Natural killer cell (primary cell): ENCODE data around the gene PRDX2. TPM values are rescaled to one million over a fixed set of nuclear protein-coding genes. Genes with fewer than 3 reads are reported as not detected.
"Not testable (repeated sequence)": the region's sequence is repeated elsewhere in the genome, so short reads cannot be mapped to it uniquely, and the experiment has no call there.

Experiments
- ATAC-seq, 3 donors: fragments of 150-1000 bp in 2 of 3; fragments of 200-7000 bp in 1 of 3; cut with Tn5 transposase; 1 replicate in 1 of 3; 2 replicates in 2 of 3; pipeline ENCODE4 v1.10.0; 2021; ENCODE audit warnings: mild to moderate bottlenecking in 2 of 3, moderate library complexity in 2 of 3
- DNase-seq, 2 donors: peaks; one replicate each; pipeline versions ENCODE4 v3.0.0 to v3.0.0-alpha.2; 2013 to 2021; ENCODE audit warnings: mixed read lengths in 1 of 2
- H3K27ac ChIP-seq: one replicate; pipeline ENCODE4 v1.5.1; 2013; ENCODE audit warnings: mild to moderate bottlenecking, low read length
- H3K27me3 ChIP-seq: one replicate; pipeline ENCODE4 v1.6.1; 2013; ENCODE audit warnings: low read length; ENCODE audit not compliant: control insufficient read depth, insufficient read depth
- H3K36me3 ChIP-seq: one replicate; pipeline ENCODE4 v1.6.1; 2013; ENCODE audit warnings: low read length; ENCODE audit not compliant: control insufficient read depth, insufficient read depth
- H3K4me1 ChIP-seq: one replicate; pipeline ENCODE4 v1.6.1; 2013; ENCODE audit warnings: low read length; ENCODE audit not compliant: control insufficient read depth, insufficient read depth
- H3K4me3 ChIP-seq: one replicate; pipeline ENCODE4 v1.5.1; 2013; ENCODE audit warnings: low read length
- H3K9me3 ChIP-seq: one replicate; pipeline ENCODE4 v1.6.1; 2013; ENCODE audit warnings: low read length; ENCODE audit not compliant: control insufficient read depth, insufficient read depth
- H3K27ac Mint-ChIP-seq, 2 donors: one replicate each; pipeline ENCODE4 v1.8.0; 2022; ENCODE audit warnings: mild to moderate bottlenecking in 2 of 2, mixed read lengths in 2 of 2, moderate library complexity in 1 of 2
- H3K27me3 Mint-ChIP-seq, 2 donors: one replicate each; pipeline ENCODE4 v1.8.0; 2022; ENCODE audit warnings: low read depth in 2 of 2, mixed read lengths in 2 of 2
- H3K36me3 Mint-ChIP-seq: one replicate; pipeline ENCODE4 v1.8.0; 2022; ENCODE audit warnings: mixed read lengths
- H3K4me1 Mint-ChIP-seq, 2 donors: one replicate each; pipeline ENCODE4 v1.8.0; 2022; ENCODE audit warnings: mixed read lengths in 2 of 2
- H3K4me3 Mint-ChIP-seq: one replicate; pipeline ENCODE4 v1.8.0; 2022; ENCODE audit warnings: mild to moderate bottlenecking, moderate library complexity, mixed read lengths
- H3K9me3 Mint-ChIP-seq, 2 donors: one replicate each; pipeline ENCODE4 v1.8.0; 2022; ENCODE audit warnings: mixed read lengths in 2 of 2
- WGBS: methylation state at CpG from one replicate; pipeline ENCODE4 v1.1.7; 2013; ENCODE audit warnings: missing lambda C conversion rate; ENCODE audit not compliant: insufficient coverage; 5-methylcytosine and 5-hydroxymethylcytosine counted together
- intact Hi-C: fragments of 100-400 bp; cut with micrococcal nuclease; formaldehyde crosslinking; loops from one replicate; pipeline ENCODE4 v1.14.2; 2022
- total RNA-seq, 4 donors: library from RNA; stranded (reverse); fragments of 120-200 nt in 1 of 4; gene quantifications; one replicate each; pipeline versions ENCODE4 v1.2.3 to v1.2.4, GENCODE V29; 2013 to 2022
- TF ChIP-seq, protein P1 (sequence below): fragments of 200-600 bp; IDR thresholded peaks from one replicate; pipeline ENCODE4 v1.8.0; 2022; ENCODE audit warnings: antibody characterized with exemption

The PRDX2 gene
- total RNA-seq: 10 to 100 TPM; 28.8 to 67.1 (median 66.9) TPM
- total RNA-seq (2013): 71.0 TPM

- peak in 1 of 2 donors; percentile 81 for DNase-seq
- TF ChIP-seq, protein P1, sequence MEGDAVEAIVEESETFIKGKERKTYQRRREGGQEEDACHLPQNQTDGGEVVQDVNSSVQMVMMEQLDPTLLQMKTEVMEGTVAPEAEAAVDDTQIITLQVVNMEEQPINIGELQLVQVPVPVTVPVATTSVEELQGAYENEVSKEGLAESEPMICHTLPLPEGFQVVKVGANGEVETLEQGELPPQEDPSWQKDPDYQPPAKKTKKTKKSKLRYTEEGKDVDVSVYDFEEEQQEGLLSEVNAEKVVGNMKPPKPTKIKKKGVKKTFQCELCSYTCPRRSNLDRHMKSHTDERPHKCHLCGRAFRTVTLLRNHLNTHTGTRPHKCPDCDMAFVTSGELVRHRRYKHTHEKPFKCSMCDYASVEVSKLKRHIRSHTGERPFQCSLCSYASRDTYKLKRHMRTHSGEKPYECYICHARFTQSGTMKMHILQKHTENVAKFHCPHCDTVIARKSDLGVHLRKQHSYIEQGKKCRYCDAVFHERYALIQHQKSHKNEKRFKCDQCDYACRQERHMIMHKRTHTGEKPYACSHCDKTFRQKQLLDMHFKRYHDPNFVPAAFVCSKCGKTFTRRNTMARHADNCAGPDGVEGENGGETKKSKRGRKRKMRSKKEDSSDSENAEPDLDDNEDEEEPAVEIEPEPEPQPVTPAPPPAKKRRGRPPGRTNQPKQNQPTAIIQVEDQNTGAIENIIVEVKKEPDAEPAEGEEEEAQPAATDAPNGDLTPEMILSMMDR: no peak
- H3K36me3 Mint-ChIP-seq: no peaks in the 10 kb centered on the region
- Histone ChIP-seq H3K27ac (peak within 1 kb of the TSS; percentile 49), H3K9me3 (no peaks in the 10 kb centered on the region), H3K4me3 (peak within 1 kb of the TSS; percentile 90), H3K4me1 (peaks cover 33% of the 10 kb centered on the region), H3K36me3 (no peaks in the 10 kb centered on the region), H3K27me3 (peaks cover 6% of the 10 kb centered on the region)
- H3K4me3 Mint-ChIP-seq: peak within 1 kb of the TSS; percentile 88
- H3K9me3 Mint-ChIP-seq: no peaks in the 10 kb centered on the region
- ATAC-seq: peak; percentile 58 to 77 (median 68)
- no peak within 1 kb of the TSS for H3K27ac Mint-ChIP-seq
- H3K4me1 Mint-ChIP-seq: peaks cover 22 to 30% of the 10 kb centered on the region in 2 donors
- H3K27me3 Mint-ChIP-seq: peaks cover 0 to 12% of the 10 kb centered on the region in 2 donors
- under 1% methylated on average over 78 of the region's 78 CpGs for WGBS
- intact Hi-C loops: no loop called here
Observed at GRCh38 chr19:12801466-12802266, at the start of gene PRDX2, which contains the start of gene THSD8. Gene PRDX2, minus strand, starts transcription at chr19:12801800. Its CDS starts 539 bp downstream, at chr19:12801261. Gene THSD8, plus strand, starts transcription at chr19:12802069. Its CDS starts 3 bp downstream, at chr19:12802072.

- H3K9me3 Mint-ChIP-seq: no peaks in the 10 kb centered on the region
- TF ChIP-seq, protein P1: peak; percentile 100
- WGBS: 10% methylated on average over 69 of the region's 69 CpGs
- Histone ChIP-seq H3K27me3 (peaks cover 13% of the 10 kb centered on the region), H3K4me1 (peaks cover 11% of the 10 kb centered on the region), H3K4me3 (no peak overlapping the region), H3K9me3 (no peaks in the 10 kb centered on the region), H3K27ac (no peak overlapping the region), H3K36me3 (no peaks in the 10 kb centered on the region)
- DNase-seq (peak; percentile 85 to 88), ATAC-seq (peak; percentile 96 to 99 (median 98))
- intact Hi-C loops: loop anchor here (1.0 to 2.0 kb wide), 3 partner anchors 81 to 283 kb away; no protein-coding TSS in a partner anchor
- no peak overlapping the region for H3K4me3 Mint-ChIP-seq
- no peaks in the 10 kb centered on the region for H3K36me3 Mint-ChIP-seq
- peaks cover 6 to 7% of the 10 kb centered on the region in 2 donors for H3K4me1 Mint-ChIP-seq
- H3K27ac Mint-ChIP-seq: peak overlapping the region in 1 of 2 donors; percentile 69
- peaks cover 7 to 12% of the 10 kb centered on the region in 2 donors for H3K27me3 Mint-ChIP-seq
Observed at GRCh38 chr19:12847159-12848139, 45.8 kb upstream of the PRDX2 start.

DNA sequence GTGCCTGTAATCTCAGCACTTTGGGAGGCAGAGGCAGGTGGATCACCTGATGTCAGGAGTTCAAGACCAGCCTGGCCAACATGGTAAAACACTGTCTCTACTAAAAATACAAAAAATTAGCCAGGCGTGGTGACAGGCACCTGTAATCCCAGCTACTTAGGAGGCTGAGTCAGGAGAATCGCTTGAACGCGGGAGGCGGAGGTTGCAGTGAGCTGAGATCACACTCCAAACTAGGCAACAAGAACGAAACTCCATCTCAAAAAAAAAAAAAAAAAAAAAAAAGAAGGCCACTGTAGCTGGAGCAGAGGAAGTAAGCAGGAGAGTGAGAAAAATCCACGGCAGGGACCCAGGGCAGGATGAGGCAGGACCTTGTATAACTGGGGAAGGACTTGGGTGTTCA is 45.0 kb upstream of the PRDX2 start:
- DNase-seq, H3K4me3 ChIP-seq, ATAC-seq, H3K9me3 ChIP-seq, H3K27ac Mint-ChIP-seq, H3K36me3 ChIP-seq, H3K27ac ChIP-seq, H3K36me3 Mint-ChIP-seq, H3K9me3 Mint-ChIP-seq, H3K4me3 Mint-ChIP-seq: not testable (repeated sequence)
- intact Hi-C loops: loop anchor here (1.0 to 2.0 kb wide), 3 partner anchors 80 to 282 kb away; no protein-coding TSS in a partner anchor
- Histone ChIP-seq H3K27me3 (peaks cover 14% of the 10 kb centered on the region), H3K4me1 (peaks cover 11% of the 10 kb centered on the region)
- Mint-ChIP-seq H3K4me1 (peaks cover 6 to 11% of the 10 kb centered on the region in 2 donors), H3K27me3 (peaks cover 10 to 18% of the 10 kb centered on the region in 2 donors)
- 40% methylated on average over 2 of the region's 7 CpGs for WGBS
